Measurements from ENCODE around the gene SLC25A29. TPM values are rescaled to one million over a fixed set of nuclear protein-coding genes. Genes with fewer than 3 reads are reported as not detected.

SLC25A29 gene
- total and polyA plus RNA-seq, 8 donors, result 10.6 to 85.2 (median 22.5) TPM

GRCh38 chr14:100268591-100269207, 37.5 kb downstream of the SLC25A29 start:
- Histone ChIP-seq H3K27me3 (no peaks in the 10 kb centered on the region), H3K9me3 (no peaks in the 10 kb centered on the region), H3K36me3 (peaks cover 0 to 4% (median 3%) of the 10 kb centered on the region in 3 donors), H3K27ac (no peak overlapping the region), H3K4me3 (no peak overlapping the region), H3K4me1 (peaks cover 5 to 11% (median 10%) of the 10 kb centered on the region in 3 donors)
- 43 to 45% methylated on average over 7 of the region's 7 CpGs for WGBS, 2 donors
- no peak for DNase-seq
- intact Hi-C loops (cut with DNase I), result no loop called here
- FAIRE-seq, result no peak
- ATAC-seq, result no peak
- no peak for TF ChIP-seq CTCF (IDR thresholded peaks at IDR 0.05)

- WGBS, 2 donors, result 89 to 91% methylated on average over 7 of the region's 7 CpGs
- DNase-seq (no peak), FAIRE-seq (no peak), ATAC-seq (no peak)
- no peaks in the 10 kb centered on the region for H3K27me3 ChIP-seq
- H3K4me3 ChIP-seq, result no peak overlapping the region
- peaks cover 5 to 11% (median 10%) of the 10 kb centered on the region in 3 donors for H3K4me1 ChIP-seq
- H3K27ac ChIP-seq, result no peak overlapping the region
- intact Hi-C loops (cut with DNase I), result no loop called here
- TF ChIP-seq CTCF (IDR thresholded peaks at IDR 0.05), result no peak
- H3K9me3 ChIP-seq, result no peaks in the 10 kb centered on the region
- H3K36me3 ChIP-seq, result peaks cover 0 to 11% (median 10%) of the 10 kb centered on the region in 3 donors
Observed at GRCh38 chr14:100267990-100268389, 38.3 kb downstream of the SLC25A29 start.

GRCh38 chr14:100263141-100263540, 43.1 kb downstream of the SLC25A29 start:
- no peak for TF ChIP-seq CTCF (IDR thresholded peaks at IDR 0.05)
- 69 to 74% methylated on average over 3 of the region's 3 CpGs for whole genome bisulfite sequencing, 2 donors
- intact Hi-C loops (cut with DNase I), result no loop called here
- Histone ChIP-seq H3K4me1 (no peaks in the 10 kb centered on the region), H3K4me3 (no peak overlapping the region), H3K9me3 (no peaks in the 10 kb centered on the region), H3K36me3 (peaks cover 2 to 18% (median 12%) of the 10 kb centered on the region in 3 donors), H3K27me3 (no peaks in the 10 kb centered on the region), H3K27ac (no peak overlapping the region)
- DNase-seq, result no peak
- no peak for FAIRE-seq
- ATAC-seq, result no peak

GRCh38 chr14:100262545-100262944, 43.7 kb downstream of the SLC25A29 start:
- Histone ChIP-seq H3K4me1 (no peaks in the 10 kb centered on the region), H3K36me3 (peaks cover 2 to 18% (median 12%) of the 10 kb centered on the region in 3 donors), H3K27me3 (no peaks in the 10 kb centered on the region), H3K27ac (no peak overlapping the region), H3K9me3 (no peaks in the 10 kb centered on the region), H3K4me3 (no peak overlapping the region)
- DNase-seq, result no peak
- ATAC-seq, result no peak
- TF ChIP-seq CTCF (IDR thresholded peaks at IDR 0.05), result no peak
- intact Hi-C loops (cut with DNase I), result no loop called here
- FAIRE-seq, result no peak
- WGBS, 2 donors, result 79 to 83% methylated on average over 5 of the region's 5 CpGs

- peaks cover 2 to 18% (median 12%) of the 10 kb centered on the region in 3 donors for H3K36me3 ChIP-seq
- WGBS, 2 donors, result 91 to 95% methylated on average over 3 of the region's 3 CpGs
- H3K27ac ChIP-seq, result no peak overlapping the region
- no peak overlapping the region for H3K4me3 ChIP-seq
- TF ChIP-seq CTCF (IDR thresholded peaks at IDR 0.05), result no peak
- H3K9me3 ChIP-seq, result no peaks in the 10 kb centered on the region
- intact Hi-C loops (cut with DNase I), result no loop called here
- H3K27me3 ChIP-seq, result no peaks in the 10 kb centered on the region
- FAIRE-seq (no peak), ATAC-seq (no peak), DNase-seq (no peak)
- H3K4me1 ChIP-seq, result no peaks in the 10 kb centered on the region
Observed at GRCh38 chr14:100261621-100262020, 44.6 kb downstream of the SLC25A29 start.
